Omental fat pad (tissue), 4 donors: ENCODE results near the gene SEMA6A. TPM values are rescaled to one million over a fixed set of nuclear protein-coding genes. Genes with fewer than 3 reads are reported as not detected.

Experiments
- ATAC-seq: fragments of 150-250 bp; one replicate; pipeline ENCODE4 v1.9.1; 2016; ENCODE audit warnings: mild to moderate bottlenecking, moderate library complexity; ENCODE audit not compliant: low FRiP score
- DNase-seq: peaks from one replicate; pipeline ENCODE4 v3.0.0-alpha.2; 2019; ENCODE audit warnings: low spot score
- CTCF ChIP-seq, 3 donors: fragments of 450-650 bp; IDR thresholded peaks; one replicate each; pipeline ENCODE4 v1.5.1; 2016 to 2017; ENCODE audit warnings: antibody characterized with exemption in 3 of 3, mild to moderate bottlenecking in 3 of 3, moderate library complexity in 2 of 3
- total RNA-seq, 4 donors: library from RNA; depleted of rRNA; stranded (reverse); fragments of >200 nt; gene quantifications; one replicate each; pipeline ENCODE4 v1.1.0, GENCODE V29; 2016

The SEMA6A gene
- total RNA-seq, 4 donors from 2014 or later, result 21.3 to 70.3 (median 40.9) TPM

GRCh38 chr5:116411101-116411571 lies 163.5 kb downstream of the SEMA6A start:
- no peak for DNase-seq
- no peak for TF ChIP-seq CTCF (IDR thresholded peaks at IDR 0.05)
- no peak for ATAC-seq

- TF ChIP-seq CTCF (IDR thresholded peaks at IDR 0.05), result no peak
- ATAC-seq (no peak), DNase-seq (no peak)
These were observed 164.2 kb downstream of the SEMA6A start for GRCh38 chr5:116410336-116410890.

- DNase-seq (no peak), ATAC-seq (no peak)
- TF ChIP-seq CTCF (IDR thresholded peaks at IDR 0.05), result no peak
These were observed 164.9 kb downstream of the SEMA6A start for GRCh38 chr5:116409591-116410296.

- TF ChIP-seq CTCF (IDR thresholded peaks at IDR 0.05), result no peak
- ATAC-seq (no peak), DNase-seq (no peak)
These were observed 168.1 kb downstream of the SEMA6A start for GRCh38 chr5:116406306-116407041.

- DNase-seq (no peak), ATAC-seq (no peak)
- no peak for TF ChIP-seq CTCF (IDR thresholded peaks at IDR 0.05)
These were observed 169.8 kb downstream of the SEMA6A start for GRCh38 chr5:116404792-116405191.

- DNase-seq, result no peak
- no peak for ATAC-seq
These were observed 170.6 kb downstream of the SEMA6A start for GRCh38 chr5:116404016-116404415.

More at GRCh38 chr5:116404016-116404415, 170.6 kb downstream of the SEMA6A start:
- TF ChIP-seq CTCF (IDR thresholded peaks at IDR 0.05), result no peak
